ENCODE results near the gene CPNE5. TPM values are rescaled to one million over a fixed set of nuclear protein-coding genes. Genes with fewer than 3 reads are reported as not detected.

CPNE5 gene
- total RNA-seq, 1 donor from 2014 or later = 0.72 TPM

GRCh38 chr6:36852481-36853147 lies 13.4 kb upstream of the CPNE5 start:
- H3K9me3 Mint-ChIP-seq = no peaks in the 10 kb centered on the region
- H3K27me3 Mint-ChIP-seq = peaks cover 5% of the 10 kb centered on the region
- peaks cover 27% of the 10 kb centered on the region for H3K4me1 Mint-ChIP-seq (ENCODE audit: unreplicated experiment)
- no peak overlapping the region for H3K4me3 Mint-ChIP-seq
- TF ChIP-seq, protein P1, sequence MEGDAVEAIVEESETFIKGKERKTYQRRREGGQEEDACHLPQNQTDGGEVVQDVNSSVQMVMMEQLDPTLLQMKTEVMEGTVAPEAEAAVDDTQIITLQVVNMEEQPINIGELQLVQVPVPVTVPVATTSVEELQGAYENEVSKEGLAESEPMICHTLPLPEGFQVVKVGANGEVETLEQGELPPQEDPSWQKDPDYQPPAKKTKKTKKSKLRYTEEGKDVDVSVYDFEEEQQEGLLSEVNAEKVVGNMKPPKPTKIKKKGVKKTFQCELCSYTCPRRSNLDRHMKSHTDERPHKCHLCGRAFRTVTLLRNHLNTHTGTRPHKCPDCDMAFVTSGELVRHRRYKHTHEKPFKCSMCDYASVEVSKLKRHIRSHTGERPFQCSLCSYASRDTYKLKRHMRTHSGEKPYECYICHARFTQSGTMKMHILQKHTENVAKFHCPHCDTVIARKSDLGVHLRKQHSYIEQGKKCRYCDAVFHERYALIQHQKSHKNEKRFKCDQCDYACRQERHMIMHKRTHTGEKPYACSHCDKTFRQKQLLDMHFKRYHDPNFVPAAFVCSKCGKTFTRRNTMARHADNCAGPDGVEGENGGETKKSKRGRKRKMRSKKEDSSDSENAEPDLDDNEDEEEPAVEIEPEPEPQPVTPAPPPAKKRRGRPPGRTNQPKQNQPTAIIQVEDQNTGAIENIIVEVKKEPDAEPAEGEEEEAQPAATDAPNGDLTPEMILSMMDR (conservative IDR thresholded peaks at IDR 0.05) = no peak
- H3K36me3 Mint-ChIP-seq = peaks cover 12% of the 10 kb centered on the region
- no peak for DNase-seq (ENCODE audit: extremely low spot score, unreplicated experiment)
- H3K27ac Mint-ChIP-seq = peak overlapping the region; percentile 66

- Mint-ChIP-seq H3K27ac (no peak overlapping the region), H3K4me1 (ENCODE audit: unreplicated experiment) (peaks cover 27% of the 10 kb centered on the region), H3K27me3 (peaks cover 5% of the 10 kb centered on the region), H3K9me3 (no peaks in the 10 kb centered on the region), H3K4me3 (no peak overlapping the region), H3K36me3 (peaks cover 8% of the 10 kb centered on the region)
- DNase-seq (ENCODE audit: extremely low spot score, unreplicated experiment) = no peak
- TF ChIP-seq, protein P1 (conservative IDR thresholded peaks at IDR 0.05) = no peak
Measured at GRCh38 chr6:36851626-36852025, 12.4 kb upstream of the CPNE5 start.

GRCh38 chr6:36851149-36851614 lies 11.9 kb upstream of the CPNE5 start:
- H3K4me3 Mint-ChIP-seq = no peak overlapping the region
- DNase-seq (ENCODE audit: extremely low spot score, unreplicated experiment) = no peak
- no peaks in the 10 kb centered on the region for H3K9me3 Mint-ChIP-seq
- peaks cover 27% of the 10 kb centered on the region for H3K4me1 Mint-ChIP-seq (ENCODE audit: unreplicated experiment)
- no peak overlapping the region for H3K27ac Mint-ChIP-seq
- H3K36me3 Mint-ChIP-seq = peaks cover 4% of the 10 kb centered on the region
- TF ChIP-seq, protein P1 (conservative IDR thresholded peaks at IDR 0.05) = peak; percentile 96
- peaks cover 5% of the 10 kb centered on the region for H3K27me3 Mint-ChIP-seq

- Mint-ChIP-seq H3K36me3 (peaks cover 4% of the 10 kb centered on the region), H3K4me3 (no peak overlapping the region)
- DNase-seq (ENCODE audit: extremely low spot score, unreplicated experiment) = no peak
Measured at GRCh38 chr6:36850021-36850420, 10.8 kb upstream of the CPNE5 start.

GRCh38 chr6:36848658-36849441 lies 9.6 kb upstream of the CPNE5 start:
- H3K27me3 Mint-ChIP-seq = peaks cover 25% of the 10 kb centered on the region

More at GRCh38 chr6:36850021-36850420, 10.8 kb upstream of the CPNE5 start:
- Mint-ChIP-seq H3K4me1 (ENCODE audit: unreplicated experiment) (peaks cover 27% of the 10 kb centered on the region), H3K9me3 (no peaks in the 10 kb centered on the region), H3K27me3 (peaks cover 16% of the 10 kb centered on the region), H3K27ac (no peak overlapping the region)
- TF ChIP-seq, protein P1 (conservative IDR thresholded peaks at IDR 0.05) = no peak

More at GRCh38 chr6:36848658-36849441, 9.6 kb upstream of the CPNE5 start:
- DNase-seq (ENCODE audit: extremely low spot score, unreplicated experiment) = no peak
- Mint-ChIP-seq H3K36me3 (peaks cover 4% of the 10 kb centered on the region), H3K27ac (peak overlapping the region; percentile 46), H3K4me1 (ENCODE audit: unreplicated experiment) (peaks cover 27% of the 10 kb centered on the region), H3K9me3 (no peaks in the 10 kb centered on the region), H3K4me3 (peak overlapping the region; percentile 61)
- TF ChIP-seq, protein P1 (conservative IDR thresholded peaks at IDR 0.05) = no peak
